HEK293 (cell line): Measurements from ENCODE around the gene TESMIN.

Experiments used
- CTCF ChIA-PET: fragments of 350-600 bp; formaldehyde crosslinking; extraction: SDS; loops from one replicate; lab custom pipeline; 2021; ENCODE audit warnings: antibody characterized with exemption; lab: Yijun Ruan, JAX
- POLR2A ChIA-PET: fragments of 300-600 bp; formaldehyde crosslinking; extraction: SDS; loops from one replicate; lab custom pipeline; 2020; ENCODE audit warnings: antibody characterized with exemption, inconsistent platforms; lab: Yijun Ruan, JAX
- H3K27ac ChIP-seq: fragments of 200-500 bp; sonication (Bioruptor generic); 2 replicates; pipeline ENCODE4 v1.5.1; 2014; ENCODE audit warnings: low read depth, low read length, control low read depth, inconsistent platforms; ENCODE audit errors: extremely low read depth
- H3K36me3 ChIP-seq, 2 experiments: fragments of 200-500 bp in 1 of 2; sonication (Bioruptor generic) in 1 of 2; 1 replicate in 1 of 2; 2 replicates in 1 of 2; pipeline ENCODE4 v1.5.1; 2014 to 2017; ENCODE audit warnings: inconsistent platforms in 2 of 2, low read length in 2 of 2; ENCODE audit not compliant: control insufficient read depth in 2 of 2, insufficient read depth in 1 of 2
- H3K4me1 ChIP-seq: fragments of 200-500 bp; sonication (Bioruptor generic); 2 replicates; pipeline ENCODE4 v1.5.1; 2014; ENCODE audit warnings: mild to moderate bottlenecking, low read length, inconsistent platforms; ENCODE audit not compliant: control insufficient read depth, insufficient read depth
- H3K4me3 ChIP-seq: 2 replicates; pipeline ENCODE4 v1.5.1; 2011; ENCODE audit warnings: low read depth, mild to moderate bottlenecking, control low read depth, low read length, moderate library complexity
- H3K9me3 ChIP-seq: fragments of 200-500 bp; sonication (Bioruptor generic); 2 replicates; pipeline ENCODE4 v1.5.1; 2014; ENCODE audit warnings: low read depth, low read length, inconsistent platforms; ENCODE audit not compliant: control insufficient read depth, insufficient read depth
- KLF10 ChIP-seq: fragments of 450-650 bp; IDR thresholded peaks from 2 replicates; pipeline ENCODE4 v1.5.1; 2018; ENCODE audit warnings: missing biosample characterization, mild to moderate bottlenecking, missing genetic modification characterization
- TRIM28 ChIP-seq: IDR thresholded peaks from 2 replicates; pipeline ENCODE4 v1.6.1; 2011; ENCODE audit warnings: low read length, control low read depth, borderline replicate concordance
- ZFHX2 ChIP-seq: fragments of 450-650 bp; formaldehyde crosslinking; conservative IDR thresholded peaks from 2 replicates; pipeline ENCODE4 v1.5.1; 2016; ENCODE audit warnings: missing biosample characterization, missing genetic modification characterization
- ZNF16 ChIP-seq: fragments of 450-650 bp; formaldehyde crosslinking; IDR thresholded peaks from 2 replicates; pipeline ENCODE4 v1.5.1; 2016; ENCODE audit warnings: low read depth, missing biosample characterization, missing genetic modification characterization
- ZNF335 ChIP-seq: fragments of 450-650 bp; formaldehyde crosslinking; conservative IDR thresholded peaks from 2 replicates; pipeline ENCODE4 v1.5.1; 2016; ENCODE audit warnings: missing biosample characterization, missing genetic modification characterization
- ZNF433 ChIP-seq: fragments of 450-650 bp; formaldehyde crosslinking; IDR thresholded peaks from 2 replicates; pipeline ENCODE4 v1.5.1; 2016; ENCODE audit warnings: missing biosample characterization, missing genetic modification characterization, low read depth
- ZNF530 ChIP-seq: fragments of 450-650 bp; formaldehyde crosslinking; IDR thresholded peaks from 2 replicates; pipeline ENCODE4 v1.5.1; 2016; ENCODE audit warnings: low read depth, missing biosample characterization, missing genetic modification characterization
- ZNF600 ChIP-seq: fragments of 450-650 bp; formaldehyde crosslinking; IDR thresholded peaks from 2 replicates; pipeline ENCODE4 v1.5.1; 2016; ENCODE audit warnings: missing biosample characterization, missing genetic modification characterization
- ZNF626 ChIP-seq: fragments of 450-650 bp; sonication (Bioruptor Pico); formaldehyde crosslinking; IDR thresholded peaks from 2 replicates; pipeline ENCODE4 v1.5.1; 2018; ENCODE audit warnings: missing biosample characterization, missing genetic modification characterization, inconsistent platforms
- ZNF658 ChIP-seq: fragments of 450-650 bp; formaldehyde crosslinking; IDR thresholded peaks from 2 replicates; pipeline ENCODE4; 2016; ENCODE audit warnings: missing biosample characterization, missing genetic modification characterization
- ZNF670 ChIP-seq: fragments of 450-650 bp; formaldehyde crosslinking; IDR thresholded peaks from 2 replicates; pipeline ENCODE4 v1.5.1; 2016; ENCODE audit warnings: missing biosample characterization, missing genetic modification characterization, low read depth
- ZNF707 ChIP-seq: fragments of 450-650 bp; formaldehyde crosslinking; IDR thresholded peaks from 2 replicates; pipeline ENCODE4 v1.5.1; 2016; ENCODE audit warnings: missing biosample characterization, missing genetic modification characterization
- TF ChIP-seq, protein P1 (sequence below): fragments of 450-650 bp; formaldehyde crosslinking; IDR thresholded peaks from 2 replicates; pipeline ENCODE4 v1.5.1; 2016; ENCODE audit warnings: missing biosample characterization, missing genetic modification characterization
- TF ChIP-seq, protein P2 (sequence below): fragments of 450-650 bp; IDR thresholded peaks from 2 replicates; pipeline ENCODE4 v1.5.1; 2018; ENCODE audit warnings: missing biosample characterization, mild to moderate bottlenecking, missing genetic modification characterization
- TF ChIP-seq, protein P3 (sequence below): fragments of 450-650 bp; formaldehyde crosslinking; conservative IDR thresholded peaks from 2 replicates; pipeline ENCODE4 v1.5.1; 2016; ENCODE audit warnings: low read depth, missing biosample characterization, missing genetic modification characterization
- TF ChIP-seq, protein P4 (sequence below): fragments of 450-650 bp; formaldehyde crosslinking; IDR thresholded peaks from 2 replicates; pipeline ENCODE4 v1.5.1; 2016; ENCODE audit warnings: missing biosample characterization, missing genetic modification characterization

The TESMIN gene

DNA sequence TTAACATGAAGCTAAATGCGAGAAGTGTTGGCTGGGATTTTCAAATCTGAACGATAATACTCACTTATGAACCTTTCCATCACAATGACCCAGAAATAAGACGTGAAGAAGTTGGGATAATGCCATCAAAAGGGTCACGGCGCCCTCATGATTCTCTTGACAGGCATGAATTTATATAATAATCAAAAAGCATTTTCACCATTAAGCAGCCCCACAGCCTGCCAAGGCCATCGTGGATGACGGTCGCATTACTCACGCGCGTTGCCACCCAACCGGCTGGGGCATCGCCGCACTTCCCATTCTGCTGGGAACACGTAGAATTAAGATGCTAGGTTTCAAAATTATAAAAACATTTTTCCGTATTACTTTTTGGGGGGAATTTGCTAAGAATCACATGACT, 85.9 kb downstream of the TESMIN start (continued):
- TF ChIP-seq, protein P1, sequence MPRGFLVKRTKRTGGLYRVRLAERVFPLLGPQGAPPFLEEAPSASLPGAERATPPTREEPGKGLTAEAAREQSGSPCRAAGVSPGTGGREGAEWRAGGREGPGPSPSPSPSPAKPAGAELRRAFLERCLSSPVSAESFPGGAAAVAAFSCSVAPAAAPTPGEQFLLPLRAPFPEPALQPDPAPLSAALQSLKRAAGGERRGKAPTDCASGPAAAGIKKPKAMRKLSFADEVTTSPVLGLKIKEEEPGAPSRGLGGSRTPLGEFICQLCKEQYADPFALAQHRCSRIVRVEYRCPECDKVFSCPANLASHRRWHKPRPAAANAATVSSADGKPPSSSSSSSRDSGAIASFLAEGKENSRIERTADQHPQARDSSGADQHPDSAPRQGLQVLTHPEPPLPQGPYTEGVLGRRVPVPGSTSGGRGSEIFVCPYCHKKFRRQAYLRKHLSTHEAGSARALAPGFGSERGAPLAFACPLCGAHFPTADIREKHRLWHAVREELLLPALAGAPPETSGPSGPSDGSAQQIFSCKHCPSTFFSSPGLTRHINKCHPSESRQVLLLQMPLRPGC: no peak
- TF ChIP-seq KLF10 (tag by site-specific recombination): no peak

DNA sequence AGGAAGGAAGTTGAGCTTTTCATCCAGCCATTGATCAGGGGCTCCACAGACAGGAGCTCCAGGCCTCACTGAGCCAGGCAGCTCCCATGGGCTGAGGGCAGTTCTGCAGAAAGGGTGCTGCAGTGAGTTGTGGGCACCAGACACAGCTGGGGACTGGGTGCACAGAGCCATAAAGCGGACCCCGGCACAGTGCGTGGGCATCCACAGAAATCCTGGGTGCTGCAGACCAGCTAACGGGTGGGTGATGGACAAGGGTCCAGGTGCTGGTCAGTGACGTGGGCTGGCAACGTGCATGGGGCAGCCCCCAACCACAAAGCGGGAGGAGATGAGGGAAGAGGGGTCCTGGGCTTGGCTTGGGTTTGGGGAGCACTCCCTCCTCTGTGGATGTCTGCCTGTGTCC, 86.4 kb downstream of the TESMIN start:
- TF ChIP-seq ZNF658 (tag by site-specific recombination) (no peak), KLF10 (tag by site-specific recombination) (no peak)
- Histone ChIP-seq H3K4me3 (no peak overlapping the region), H3K4me1 (no peaks in the 10 kb centered on the region), H3K9me3 (no peaks in the 10 kb centered on the region), H3K27ac (no peak overlapping the region), H3K36me3 (no peaks in the 10 kb centered on the region)
- ChIA-PET POLR2A (no interaction called here), CTCF (no interaction called here)

DNA sequence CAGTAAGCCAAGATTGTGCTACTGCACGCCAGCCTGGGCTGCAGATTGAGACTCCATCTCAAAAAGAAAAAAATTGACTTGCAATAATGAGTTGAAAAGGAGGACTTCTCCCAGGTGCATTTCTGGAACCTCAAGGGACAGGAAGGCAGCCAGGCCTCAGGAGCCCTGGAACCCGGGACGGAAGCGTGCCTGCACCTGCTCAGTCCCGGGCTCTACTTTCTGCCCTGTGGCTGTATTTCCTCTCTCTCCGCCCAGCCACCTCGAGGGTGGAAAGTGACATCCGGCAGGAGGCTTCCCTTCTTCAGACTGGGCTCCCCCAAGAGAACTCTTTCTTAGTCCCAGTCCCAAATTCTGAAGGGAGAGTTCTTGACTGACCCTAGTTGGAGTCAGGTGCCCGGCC, 87.2 kb downstream of the TESMIN start:
- H3K4me1 ChIP-seq: peaks cover 4% of the 10 kb centered on the region; the same call in 1 of the 2 replicates
- no peaks in the 10 kb centered on the region for H3K36me3 ChIP-seq
- H3K27ac ChIP-seq: no peak overlapping the region
- no peak overlapping the region for H3K4me3 ChIP-seq
- no peaks in the 10 kb centered on the region for H3K9me3 ChIP-seq
- POLR2A ChIA-PET: no interaction called here
- TF ChIP-seq ZNF433 (tag by site-specific recombination): no peak
- TF ChIP-seq ZNF670 (tag by site-specific recombination): no peak
- TF ChIP-seq, protein P2, sequence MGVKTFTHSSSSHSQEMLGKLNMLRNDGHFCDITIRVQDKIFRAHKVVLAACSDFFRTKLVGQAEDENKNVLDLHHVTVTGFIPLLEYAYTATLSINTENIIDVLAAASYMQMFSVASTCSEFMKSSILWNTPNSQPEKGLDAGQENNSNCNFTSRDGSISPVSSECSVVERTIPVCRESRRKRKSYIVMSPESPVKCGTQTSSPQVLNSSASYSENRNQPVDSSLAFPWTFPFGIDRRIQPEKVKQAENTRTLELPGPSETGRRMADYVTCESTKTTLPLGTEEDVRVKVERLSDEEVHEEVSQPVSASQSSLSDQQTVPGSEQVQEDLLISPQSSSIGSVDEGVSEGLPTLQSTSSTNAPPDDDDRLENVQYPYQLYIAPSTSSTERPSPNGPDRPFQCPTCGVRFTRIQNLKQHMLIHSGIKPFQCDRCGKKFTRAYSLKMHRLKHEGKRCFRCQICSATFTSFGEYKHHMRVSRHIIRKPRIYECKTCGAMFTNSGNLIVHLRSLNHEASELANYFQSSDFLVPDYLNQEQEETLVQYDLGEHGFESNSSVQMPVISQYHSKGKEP: no peak
- no peak for TF ChIP-seq ZNF16 (tag by site-specific recombination)
- TF ChIP-seq ZNF530 (tag by site-specific recombination): no peak
- TF ChIP-seq, protein P3, sequence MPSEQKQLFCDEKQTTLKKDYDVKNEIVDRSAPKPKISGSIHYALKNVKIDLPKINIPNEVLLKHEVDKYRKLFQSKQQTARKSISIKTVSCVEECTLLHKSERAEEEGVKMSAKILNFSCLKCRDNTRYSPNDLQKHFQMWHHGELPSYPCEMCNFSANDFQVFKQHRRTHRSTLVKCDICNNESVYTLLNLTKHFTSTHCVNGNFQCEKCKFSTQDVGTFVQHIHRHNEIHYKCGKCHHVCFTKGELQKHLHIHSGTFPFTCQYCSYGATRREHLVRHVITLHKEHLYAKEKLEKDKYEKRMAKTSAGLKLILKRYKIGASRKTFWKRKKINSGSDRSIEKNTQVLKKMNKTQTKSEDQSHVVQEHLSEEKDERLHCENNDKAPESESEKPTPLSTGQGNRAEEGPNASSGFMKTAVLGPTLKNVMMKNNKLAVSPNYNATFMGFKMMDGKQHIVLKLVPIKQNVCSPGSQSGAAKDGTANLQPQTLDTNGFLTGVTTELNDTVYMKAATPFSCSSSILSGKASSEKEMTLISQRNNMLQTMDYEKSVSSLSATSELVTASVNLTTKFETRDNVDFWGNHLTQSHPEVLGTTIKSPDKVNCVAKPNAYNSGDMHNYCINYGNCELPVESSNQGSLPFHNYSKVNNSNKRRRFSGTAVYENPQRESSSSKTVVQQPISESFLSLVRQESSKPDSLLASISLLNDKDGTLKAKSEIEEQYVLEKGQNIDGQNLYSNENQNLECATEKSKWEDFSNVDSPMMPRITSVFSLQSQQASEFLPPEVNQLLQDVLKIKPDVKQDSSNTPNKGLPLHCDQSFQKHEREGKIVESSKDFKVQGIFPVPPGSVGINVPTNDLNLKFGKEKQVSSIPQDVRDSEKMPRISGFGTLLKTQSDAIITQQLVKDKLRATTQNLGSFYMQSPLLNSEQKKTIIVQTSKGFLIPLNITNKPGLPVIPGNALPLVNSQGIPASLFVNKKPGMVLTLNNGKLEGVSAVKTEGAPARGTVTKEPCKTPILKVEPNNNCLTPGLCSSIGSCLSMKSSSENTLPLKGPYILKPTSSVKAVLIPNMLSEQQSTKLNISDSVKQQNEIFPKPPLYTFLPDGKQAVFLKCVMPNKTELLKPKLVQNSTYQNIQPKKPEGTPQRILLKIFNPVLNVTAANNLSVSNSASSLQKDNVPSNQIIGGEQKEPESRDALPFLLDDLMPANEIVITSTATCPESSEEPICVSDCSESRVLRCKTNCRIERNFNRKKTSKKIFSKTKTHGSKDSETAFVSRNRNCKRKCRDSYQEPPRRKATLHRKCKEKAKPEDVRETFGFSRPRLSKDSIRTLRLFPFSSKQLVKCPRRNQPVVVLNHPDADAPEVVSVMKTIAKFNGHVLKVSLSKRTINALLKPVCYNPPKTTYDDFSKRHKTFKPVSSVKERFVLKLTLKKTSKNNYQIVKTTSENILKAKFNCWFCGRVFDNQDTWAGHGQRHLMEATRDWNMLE (tag by site-specific recombination): no peak
- TF ChIP-seq ZNF626 (tag by site-specific recombination): no peak
- no peak for TF ChIP-seq TRIM28
- CTCF ChIA-PET: no interaction called here

DNA sequence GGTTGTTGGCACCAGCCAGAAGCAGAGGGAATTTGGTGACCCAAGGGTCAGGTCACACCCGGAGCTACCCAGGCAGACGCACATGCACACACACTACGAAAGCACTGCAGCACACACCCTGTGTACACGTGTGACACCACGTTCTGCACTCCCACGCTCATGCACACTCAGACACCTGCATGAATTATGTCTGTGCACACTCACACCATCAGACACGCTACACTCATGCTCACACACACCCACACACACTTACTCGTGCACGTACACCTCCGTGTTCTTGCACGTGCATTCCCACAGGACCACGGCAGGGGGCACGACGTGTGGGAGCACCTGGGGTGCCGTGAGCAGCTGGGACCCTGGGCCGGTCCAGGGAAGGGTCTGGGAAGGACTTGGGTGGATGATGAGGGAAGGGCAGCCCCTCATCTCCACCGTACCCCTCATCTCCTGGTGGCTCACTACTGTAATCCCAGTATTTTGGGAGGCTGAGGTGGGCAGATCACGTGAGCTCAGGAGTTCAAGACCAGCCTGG, 87.8 kb downstream of the TESMIN start:
- Histone ChIP-seq H3K4me3 (no peak overlapping the region), H3K27ac (no peak overlapping the region), H3K9me3 (no peaks in the 10 kb centered on the region), H3K4me1 (peaks cover 9% of the 10 kb centered on the region), H3K36me3 (no peaks in the 10 kb centered on the region)
- ChIA-PET POLR2A (no interaction called here), CTCF (no interaction called here)
- TF ChIP-seq ZNF600 (tag by site-specific recombination): no peak
- peak; percentile 36 for TF ChIP-seq ZFHX2 (tag by site-specific recombination)
- TF ChIP-seq ZNF335 (tag by site-specific recombination): no peak
- TF ChIP-seq, protein P4, sequence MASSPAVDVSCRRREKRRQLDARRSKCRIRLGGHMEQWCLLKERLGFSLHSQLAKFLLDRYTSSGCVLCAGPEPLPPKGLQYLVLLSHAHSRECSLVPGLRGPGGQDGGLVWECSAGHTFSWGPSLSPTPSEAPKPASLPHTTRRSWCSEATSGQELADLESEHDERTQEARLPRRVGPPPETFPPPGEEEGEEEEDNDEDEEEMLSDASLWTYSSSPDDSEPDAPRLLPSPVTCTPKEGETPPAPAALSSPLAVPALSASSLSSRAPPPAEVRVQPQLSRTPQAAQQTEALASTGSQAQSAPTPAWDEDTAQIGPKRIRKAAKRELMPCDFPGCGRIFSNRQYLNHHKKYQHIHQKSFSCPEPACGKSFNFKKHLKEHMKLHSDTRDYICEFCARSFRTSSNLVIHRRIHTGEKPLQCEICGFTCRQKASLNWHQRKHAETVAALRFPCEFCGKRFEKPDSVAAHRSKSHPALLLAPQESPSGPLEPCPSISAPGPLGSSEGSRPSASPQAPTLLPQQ (tag by site-specific recombination): no peak
- TF ChIP-seq ZNF707: no peak
